Neuronal stem cell (in vitro differentiated cells): ENCODE results near the gene ZNF469.

Experiments
- DNase-seq: peaks from one replicate; pipeline ENCODE4 v3.0.0-alpha.2; 2013; ENCODE audit warnings: low spot score
- H2AFZ ChIP-seq: one replicate; pipeline ENCODE4 v1.6.1; 2013; ENCODE audit warnings: mild to moderate bottlenecking, low read length, inconsistent platforms
- H2AK5ac ChIP-seq: 2 replicates; pipeline ENCODE4 v1.6.1; 2013; ENCODE audit warnings: low read depth, mild to moderate bottlenecking, inconsistent platforms, low read length, moderate library complexity, mixed read lengths
- H2BK120ac ChIP-seq: 2 replicates; pipeline ENCODE4 v1.6.1; 2013; ENCODE audit warnings: low read depth, mild to moderate bottlenecking, inconsistent platforms, low read length, moderate library complexity, mixed read lengths
- H2BK12ac ChIP-seq: one replicate; pipeline ENCODE4 v1.6.1; 2013; ENCODE audit warnings: low read length, inconsistent platforms
- H2BK15ac ChIP-seq: 2 replicates; pipeline ENCODE4 v1.6.1; 2013; ENCODE audit warnings: mild to moderate bottlenecking, low read length, inconsistent platforms, mixed read lengths
- H2BK5ac ChIP-seq: one replicate; pipeline ENCODE4 v1.6.1; 2013; ENCODE audit warnings: inconsistent platforms, mild to moderate bottlenecking, low read length, moderate library complexity
- H3K14ac ChIP-seq: one replicate; pipeline ENCODE4 v1.6.1; 2013; ENCODE audit warnings: low read length, inconsistent platforms
- H3K18ac ChIP-seq: 2 replicates; pipeline ENCODE4 v1.6.1; 2013; ENCODE audit warnings: low read length, inconsistent platforms
- H3K23ac ChIP-seq: 2 replicates; pipeline ENCODE4 v1.6.1; 2013; ENCODE audit warnings: low read depth, mild to moderate bottlenecking, mixed read lengths, low read length, inconsistent platforms; ENCODE audit not compliant: poor library complexity
- H3K27ac ChIP-seq: replicated peaks from 3 replicates; pipeline ENCODE4 v1.5.1; 2013; ENCODE audit warnings: low read length, inconsistent platforms
- H3K27me3 ChIP-seq, 3 experiments: 2 replicates each; pipeline ENCODE4 v1.6.1; 2013; ENCODE audit warnings: low read length in 3 of 3, mild to moderate bottlenecking in 2 of 3, inconsistent platforms in 1 of 3, low read depth in 1 of 3, mixed read lengths in 1 of 3, moderate library complexity in 1 of 3; ENCODE audit not compliant: control insufficient read depth in 3 of 3, insufficient read depth in 3 of 3
- H3K36me3 ChIP-seq, 2 donors: replicated peaks in 1 of 2; 2 replicates each; pipeline ENCODE4 v1.6.1; 2013; ENCODE audit warnings: low read length in 2 of 2; ENCODE audit not compliant: control insufficient read depth in 2 of 2, insufficient read depth in 2 of 2
- H3K4ac ChIP-seq: 2 replicates; pipeline ENCODE4 v1.6.1; 2013; ENCODE audit warnings: inconsistent platforms, mild to moderate bottlenecking, low read length, moderate library complexity
- H3K4me1 ChIP-seq, 2 donors: 1 replicate in 1 of 2; 2 replicates in 1 of 2; pipeline ENCODE4 v1.6.1; 2013; ENCODE audit warnings: low read length in 2 of 2, low read depth in 1 of 2; ENCODE audit not compliant: control insufficient read depth in 2 of 2, insufficient read depth in 1 of 2
- H3K4me2 ChIP-seq: one replicate; pipeline ENCODE4 v1.6.1; 2013; ENCODE audit warnings: mild to moderate bottlenecking, low read length, inconsistent platforms; ENCODE audit not compliant: insufficient read depth, poor library complexity, severe bottlenecking
- H3K4me3 ChIP-seq, 2 donors: 2 replicates each; pipeline ENCODE4 v1.5.1; 2013; ENCODE audit warnings: low read length in 2 of 2, mild to moderate bottlenecking in 2 of 2, inconsistent platforms in 1 of 2, moderate library complexity in 1 of 2
- H3K79me1 ChIP-seq: one replicate; pipeline ENCODE4 v1.6.1; 2013; ENCODE audit warnings: low read depth, mild to moderate bottlenecking, inconsistent platforms, low read length, moderate library complexity
- H3K9ac ChIP-seq: one replicate; pipeline ENCODE4 v1.6.1; 2013; ENCODE audit warnings: mild to moderate bottlenecking, low read depth, low read length, inconsistent platforms; ENCODE audit not compliant: poor library complexity
- H3K9me3 ChIP-seq, 2 donors: replicated peaks in 1 of 2; 2 replicates each; pipeline versions ENCODE3 to v1.6.1; 2013; ENCODE audit warnings: low read length in 2 of 2, mild to moderate bottlenecking in 2 of 2, inconsistent platforms in 1 of 2, low read depth in 1 of 2, mixed read lengths in 1 of 2, moderate library complexity in 1 of 2; ENCODE audit not compliant: control insufficient read depth in 2 of 2, insufficient read depth in 1 of 2
- H4K8ac ChIP-seq: one replicate; pipeline ENCODE4 v1.6.1; 2013; ENCODE audit warnings: low read depth, mild to moderate bottlenecking, inconsistent platforms, low read length, moderate library complexity
- H4K91ac ChIP-seq: one replicate; pipeline ENCODE4 v1.6.1; 2013; ENCODE audit warnings: low read length, low read depth, mild to moderate bottlenecking, inconsistent platforms; ENCODE audit not compliant: poor library complexity
- WGBS, 2 donors: extraction: QIAGEN DNeasy Blood & Tissue Kit; methylation state at CpG; one replicate each; pipeline ENCODE4 v1.1.7; 2013; ENCODE audit warnings: missing lambda C conversion rate in 2 of 2, mixed read lengths in 1 of 2; ENCODE audit not compliant: insufficient read length in 2 of 2, insufficient replicate concordance in 1 of 2; ENCODE audit errors: extremely low coverage in 2 of 2; 5-methylcytosine and 5-hydroxymethylcytosine counted together

The ZNF469 gene

DNA sequence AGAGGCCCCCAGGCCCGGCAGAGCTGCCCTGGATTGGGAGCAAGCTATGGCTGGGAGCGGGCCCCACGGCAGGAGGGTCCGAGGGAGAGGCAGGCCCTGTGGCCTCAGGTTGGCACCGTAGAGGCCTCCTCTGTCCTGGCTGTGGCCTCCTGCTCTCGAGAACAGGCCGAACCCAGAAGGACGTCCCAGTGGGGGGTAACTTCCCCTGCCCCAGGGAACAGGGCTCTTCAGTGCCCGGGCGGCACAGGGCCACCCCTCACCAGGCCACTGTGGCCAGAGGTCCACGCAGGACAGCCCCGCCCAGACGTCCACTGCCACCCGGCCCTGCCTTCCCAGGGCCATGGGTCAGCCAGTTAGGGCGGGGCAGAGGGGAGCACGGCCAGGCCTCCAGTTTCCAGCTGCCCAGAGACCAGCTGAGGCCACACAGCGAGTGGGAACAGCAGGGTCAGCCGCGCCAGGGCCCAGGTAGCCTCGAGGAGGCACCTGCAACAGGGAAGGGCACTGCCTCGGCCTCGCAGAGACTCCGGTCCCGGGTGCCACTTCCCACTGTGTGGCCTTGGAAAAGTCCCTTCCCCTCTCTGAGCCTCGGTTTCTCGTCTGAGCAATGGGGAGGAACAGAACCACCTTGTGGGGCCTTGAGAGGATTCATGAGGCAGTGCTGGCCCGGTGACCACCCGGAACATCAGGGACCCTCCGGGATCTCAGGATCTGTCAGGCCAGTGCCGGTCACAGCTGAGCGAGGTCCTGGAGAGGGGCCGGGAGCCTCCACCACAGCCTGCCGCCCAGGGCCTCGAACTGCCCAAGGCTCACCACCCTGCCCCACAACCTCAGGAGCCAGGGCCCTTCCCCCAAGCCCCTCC lies 32.0 kb downstream of the ZNF469 start:
- peaks cover 0 to 22% (median 0%) of the 10 kb centered on the region in 3 experiments for H3K27me3 ChIP-seq
- H2BK15ac ChIP-seq, result peak overlapping the region; percentile 78
- H3K4ac ChIP-seq, result no peak overlapping the region
- peak overlapping the region; percentile 84 for H2AK5ac ChIP-seq
- H4K8ac ChIP-seq, result no peak overlapping the region
- H3K14ac ChIP-seq, result peak overlapping the region; percentile 89
- WGBS, 2 donors, result no CpG with 5 or more reads among the region's 34 CpGs
- no peak for DNase-seq
- H2BK12ac ChIP-seq, result peak overlapping the region; percentile 41
- peak overlapping the region; percentile 70 for H3K9ac ChIP-seq
- H2BK120ac ChIP-seq, result peak overlapping the region; percentile 61
- H3K36me3 ChIP-seq, result no peaks in the 10 kb centered on the region
- no peaks in the 10 kb centered on the region for H3K4me1 ChIP-seq
- no peak overlapping the region for H3K4me2 ChIP-seq
- no peak overlapping the region for H3K4me3 ChIP-seq
- H3K18ac ChIP-seq, result no peak overlapping the region
- no peak overlapping the region for H4K91ac ChIP-seq
- peak overlapping the region; percentile 13 for H2BK5ac ChIP-seq
- peaks cover 3% of the 10 kb centered on the region for H3K79me1 ChIP-seq
- peak overlapping the region; percentile 55 for H3K23ac ChIP-seq
- no peak overlapping the region for H3K27ac ChIP-seq
- H2AFZ ChIP-seq, result no peak overlapping the region
- H3K9me3 ChIP-seq, result no peaks in the 10 kb centered on the region

DNA sequence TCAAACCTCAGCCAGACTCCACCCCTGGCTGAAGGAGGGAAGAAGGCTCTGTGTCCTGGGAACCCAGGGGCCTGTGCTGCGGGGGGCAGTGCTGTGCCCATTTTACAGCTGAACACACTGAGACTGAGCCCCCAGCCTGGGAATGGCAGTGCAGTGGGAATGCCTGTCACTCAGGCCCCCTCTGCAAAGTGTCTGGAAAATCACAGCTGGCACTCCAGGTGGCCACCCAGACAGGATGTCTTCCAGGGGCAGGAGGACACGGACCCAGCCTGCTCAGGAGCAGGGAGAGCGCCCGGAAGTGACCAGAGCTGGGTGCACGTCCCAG lies 32.6 kb downstream of the ZNF469 start:
- DNase-seq, result no peak
- peak overlapping the region; percentile 17 for H3K23ac ChIP-seq
- no peak overlapping the region for H3K14ac ChIP-seq
- no CpG with 5 or more reads among the region's 5 CpGs for WGBS, 2 donors
- peak overlapping the region; percentile 83 for H2BK15ac ChIP-seq
- H3K9ac ChIP-seq, result peak overlapping the region; percentile 44
- no peak overlapping the region for H3K4me2 ChIP-seq
- no peak overlapping the region for H3K4me3 ChIP-seq
- no peaks in the 10 kb centered on the region for H3K4me1 ChIP-seq
- no peaks in the 10 kb centered on the region for H3K9me3 ChIP-seq
- H4K8ac ChIP-seq, result no peak overlapping the region
- peaks cover 0 to 22% (median 0%) of the 10 kb centered on the region in 3 experiments for H3K27me3 ChIP-seq
- H3K4ac ChIP-seq, result no peak overlapping the region
- no peak overlapping the region for H2BK120ac ChIP-seq
- H2BK5ac ChIP-seq, result peak overlapping the region; percentile 13
- peak overlapping the region; percentile 58 for H2BK12ac ChIP-seq
- no peak overlapping the region for H3K27ac ChIP-seq
- peak overlapping the region; percentile 84 for H2AK5ac ChIP-seq
- H2AFZ ChIP-seq, result no peak overlapping the region
- H3K79me1 ChIP-seq, result peaks cover 4% of the 10 kb centered on the region
- H3K18ac ChIP-seq, result no peak overlapping the region
- H4K91ac ChIP-seq, result no peak overlapping the region
- H3K36me3 ChIP-seq, result no peaks in the 10 kb centered on the region

DNA sequence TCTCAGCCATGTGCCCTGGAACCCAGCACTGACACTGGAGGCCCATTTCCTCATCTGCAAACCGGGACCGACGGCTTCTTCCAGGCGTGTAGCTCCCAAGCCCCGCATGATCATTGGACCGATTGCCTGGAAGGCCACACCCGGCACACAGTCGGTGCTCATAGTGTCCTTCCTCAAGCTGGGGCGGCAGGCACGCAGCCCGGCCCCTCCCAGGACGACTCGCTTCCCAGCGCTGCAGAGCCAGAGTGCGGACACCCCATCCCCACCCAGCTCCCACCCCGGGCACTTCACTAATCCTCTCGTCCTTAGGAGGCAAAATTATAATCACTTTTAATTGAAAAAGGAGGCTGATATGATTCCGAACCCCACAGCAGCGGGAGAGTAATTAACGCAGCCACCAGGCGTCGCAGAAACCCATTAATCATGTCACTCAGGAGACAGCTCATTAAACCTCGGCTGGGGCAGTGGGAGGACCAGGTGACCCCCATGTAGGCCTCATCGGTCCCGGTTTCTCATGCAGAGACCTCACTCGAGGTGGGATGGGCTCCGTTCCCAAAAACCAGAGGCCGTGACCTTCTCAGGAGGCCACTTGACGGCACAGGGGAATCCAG lies 33.1 kb downstream of the ZNF469 start:
- H3K18ac ChIP-seq, result peak overlapping the region; percentile 78
- no peak overlapping the region for H2AFZ ChIP-seq
- no peak overlapping the region for H2BK120ac ChIP-seq
- no CpG with 5 or more reads among the region's 29 CpGs for WGBS, 2 donors
- no peak overlapping the region for H3K27ac ChIP-seq
- H3K9me3 ChIP-seq, result no peaks in the 10 kb centered on the region
- no peak overlapping the region for H3K14ac ChIP-seq
- no peak overlapping the region for H4K91ac ChIP-seq
- H3K4me1 ChIP-seq, result no peaks in the 10 kb centered on the region
- no peak for DNase-seq
- peaks cover 4% of the 10 kb centered on the region for H3K79me1 ChIP-seq
- peak overlapping the region; percentile 17 for H3K23ac ChIP-seq
- H2AK5ac ChIP-seq, result peak overlapping the region; percentile 89
- H3K36me3 ChIP-seq, result no peaks in the 10 kb centered on the region
- H2BK15ac ChIP-seq, result peak overlapping the region; percentile 83
- no peak overlapping the region for H4K8ac ChIP-seq
- H3K4me3 ChIP-seq, result no peak overlapping the region
- peak overlapping the region; percentile 16 for H2BK12ac ChIP-seq
- peaks cover 0 to 22% (median 0%) of the 10 kb centered on the region in 3 experiments for H3K27me3 ChIP-seq
- no peak overlapping the region for H3K4me2 ChIP-seq
- H3K9ac ChIP-seq, result peak overlapping the region; percentile 44
- H3K4ac ChIP-seq, result no peak overlapping the region
- peak overlapping the region; percentile 13 for H2BK5ac ChIP-seq

DNA sequence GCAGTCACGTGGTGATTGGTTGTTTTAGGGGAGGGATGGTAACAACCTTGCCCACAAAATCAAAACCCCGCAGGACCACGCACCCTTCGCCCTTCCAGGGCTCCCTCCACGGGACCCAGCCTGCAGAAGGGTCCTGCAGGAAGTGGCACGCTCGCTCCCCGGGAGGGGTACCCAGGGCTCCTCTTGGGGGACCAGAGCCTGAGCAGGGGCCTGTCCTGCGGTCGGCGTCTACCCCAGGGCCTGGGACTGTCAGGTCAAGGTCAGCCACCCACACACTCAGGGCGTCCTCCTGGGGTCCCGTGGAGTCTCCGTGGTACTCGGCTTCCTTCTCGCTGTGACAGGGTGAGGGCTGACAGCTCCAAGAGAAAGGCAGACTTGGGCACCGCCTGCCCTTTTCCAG lies 33.9 kb downstream of the ZNF469 start:
- Histone ChIP-seq H2BK120ac (no peak overlapping the region), H3K4ac (peak overlapping the region; percentile 42), H2BK15ac (peak overlapping the region; percentile 63), H3K27ac (no peak overlapping the region), H3K79me1 (peaks cover 4% of the 10 kb centered on the region), H3K14ac (no peak overlapping the region), H3K4me2 (no peak overlapping the region), H3K4me1 (no peaks in the 10 kb centered on the region), H3K23ac (no peak overlapping the region), H3K18ac (no peak overlapping the region), H3K27me3 (peaks cover 0 to 22% (median 0%) of the 10 kb centered on the region in 3 experiments), H2BK12ac (no peak overlapping the region), H3K36me3 (no peaks in the 10 kb centered on the region), H3K4me3 (no peak overlapping the region), H2AK5ac (peak overlapping the region; percentile 73), H2AFZ (no peak overlapping the region), H3K9ac (no peak overlapping the region), H4K8ac (no peak overlapping the region), H4K91ac (no peak overlapping the region), H2BK5ac (no peak overlapping the region), H3K9me3 (no peaks in the 10 kb centered on the region)
- no CpG with 5 or more reads among the region's 17 CpGs for WGBS, 2 donors
- no peak for DNase-seq
